ENCODE results near the gene SOCS1.

GRCh38 chr16:11291091-11291703, 35.2 kb upstream of the SOCS1 start:
- TF ChIP-seq CTCF (IDR thresholded peaks at IDR 0.05; ENCODE audit: insufficient read depth, low read length) = no peak
- no peak for TF ChIP-seq GABPA (IDR thresholded peaks at IDR 0.05; ENCODE audit: low read depth)
- no peak for TF ChIP-seq POLR2AphosphoS5 (IDR thresholded peaks at IDR 0.05; ENCODE audit: low read depth)
- no peak for TF ChIP-seq REST (IDR thresholded peaks at IDR 0.05; ENCODE audit: insufficient replicate concordance, low read depth)
- no peak for TF ChIP-seq SPI1 (IDR thresholded peaks at IDR 0.05; ENCODE audit: borderline replicate concordance, low read depth)
